Ureter (tissue), 1 donor: Measurements from ENCODE around the gene RAB32. TPM values are rescaled to one million over a fixed set of nuclear protein-coding genes. Genes with fewer than 3 reads are reported as not detected.

Experiments used
- DNase-seq: peaks from one replicate; pipeline ENCODE4 v3.0.0-alpha.2; 2020; ENCODE audit warnings: low spot score
- total RNA-seq: library from RNA; stranded (reverse); gene quantifications from one replicate; pipeline ENCODE4 v1.2.4, GENCODE V29; 2023
- donor health status: DM: yes; HTN: yes; CAD: no.

Gene RAB32
- total RNA-seq, 1 donor from 2014 or later = 13.6 TPM

- DNase-seq = no peak
These were observed 39.2 kb downstream of the RAB32 start for GRCh38 chr6:146582857-146583256.

- no peak for DNase-seq
These were observed 40.3 kb downstream of the RAB32 start for GRCh38 chr6:146583966-146584365.

GRCh38 chr6:146587459-146587858, 43.8 kb downstream of the RAB32 start:
- no peak for DNase-seq

- DNase-seq = no peak
These were observed 46.9 kb downstream of the RAB32 start for GRCh38 chr6:146590492-146590891.

- DNase-seq = no peak
These were observed 48.8 kb downstream of the RAB32 start for GRCh38 chr6:146592451-146592850.

GRCh38 chr6:146593986-146594385, 50.4 kb downstream of the RAB32 start:
- no peak for DNase-seq

GRCh38 chr6:146594495-146594894, 50.9 kb downstream of the RAB32 start:
- DNase-seq = no peak

GRCh38 chr6:146595972-146596731, 52.5 kb downstream of the RAB32 start:
- no peak for DNase-seq

GRCh38 chr6:146598772-146599405, 55.3 kb downstream of the RAB32 start, which contains the start of gene ADGB:
ADGB (plus strand) TSS chr6:146598972; CDS start chr6:146599041, 69 bp downstream.
- no peak for DNase-seq

- DNase-seq = no peak
These were observed 57.7 kb downstream of the RAB32 start for GRCh38 chr6:146601352-146601751.

- no peak for DNase-seq
These were observed 58.9 kb downstream of the RAB32 start for GRCh38 chr6:146602526-146602925.

Other genes with a start within 250 kb of the RAB32 start
- not detected for gene ADGB, start 55.1 kb downstream of the RAB32 start, total RNA-seq